ENCODE data around the gene HOXD10.
A peak's percentile ranks its signal among the peaks of the same experiment; 100 is the strongest.

The HOXD10 gene

GRCh38 chr2:176091329-176092258 lies 25.0 kb upstream of the HOXD10 start:
- no peak for TF ChIP-seq CTCF (IDR thresholded peaks at IDR 0.05; ENCODE audit: control insufficient read depth, insufficient read depth, low read depth, low read length, missing control alignments)
- H3K4me3 ChIP-seq (ENCODE audit: control insufficient read depth, low read depth, low read length): no peak overlapping the region
- DNase-seq (ENCODE audit: low read depth): no peak

- DNase-seq (ENCODE audit: low read depth): no peak
- TF ChIP-seq CTCF (IDR thresholded peaks at IDR 0.05; ENCODE audit: control insufficient read depth, insufficient read depth, low read depth, low read length, missing control alignments): no peak
- peak within 1 kb of the TSS; percentile 42 for H3K4me3 ChIP-seq (ENCODE audit: control insufficient read depth, low read depth, low read length)
Observed at GRCh38 chr2:176092270-176093144, 24.1 kb upstream of the HOXD10 start, which contains the start of gene HOXD13. TSS of gene HOXD13 (plus strand) at chr2:176092721. CDS start at chr2:176092891, 170 bp downstream.

- peak; percentile 45 for TF ChIP-seq CTCF (IDR thresholded peaks at IDR 0.05; ENCODE audit: control insufficient read depth, insufficient read depth, low read depth, low read length, missing control alignments)
- H3K4me3 ChIP-seq (ENCODE audit: control insufficient read depth, low read depth, low read length): peak overlapping the region; percentile 42
- no peak for DNase-seq (ENCODE audit: low read depth)
Observed at GRCh38 chr2:176093145-176093897, 23.3 kb upstream of the HOXD10 start.

GRCh38 chr2:176093898-176094249 lies 22.7 kb upstream of the HOXD10 start:
- H3K4me3 ChIP-seq (ENCODE audit: control insufficient read depth, low read depth, low read length): no peak overlapping the region
- no peak for DNase-seq (ENCODE audit: low read depth)
- TF ChIP-seq CTCF (IDR thresholded peaks at IDR 0.05; ENCODE audit: control insufficient read depth, insufficient read depth, low read depth, low read length, missing control alignments): no peak

- no peak for DNase-seq (ENCODE audit: low read depth)
- H3K4me3 ChIP-seq (ENCODE audit: control insufficient read depth, low read depth, low read length): no peak overlapping the region
Observed at GRCh38 chr2:176094349-176094748, 22.2 kb upstream of the HOXD10 start.

More at GRCh38 chr2:176094349-176094748, 22.2 kb upstream of the HOXD10 start:
- no peak for TF ChIP-seq CTCF (IDR thresholded peaks at IDR 0.05; ENCODE audit: control insufficient read depth, insufficient read depth, low read depth, low read length, missing control alignments)
